BJ (cell line): Measurements from ENCODE around the gene MMP10. TPM values are rescaled to one million over a fixed set of nuclear protein-coding genes. Genes with fewer than 3 reads are reported as not detected.
A peak's percentile ranks its signal among the peaks of the same experiment; 100 is the strongest.

Experiments used
- CTCF ChIA-PET: fragments of 350-600 bp; formaldehyde crosslinking; extraction: SDS; loops from one replicate; lab custom pipeline; 2021; ENCODE audit warnings: antibody characterized with exemption, inconsistent platforms; lab: Yijun Ruan, JAX
- POLR2A ChIA-PET: fragments of 300-600 bp; sonication (Branson Sonifier 250); formaldehyde crosslinking; extraction: SDS; loops from one replicate; lab custom pipeline; 2021; ENCODE audit warnings: antibody characterized with exemption; lab: Charles Lee
- DNase-seq: peaks from one replicate; pipeline ENCODE4 v3.0.0-alpha.2; 2011; ENCODE audit warnings: low read depth
- H3K27me3 ChIP-seq: 2 replicates; pipeline ENCODE4 v1.6.0; 2011; ENCODE audit warnings: low read length; ENCODE audit not compliant: control insufficient read depth, insufficient read depth
- H3K36me3 ChIP-seq: 2 replicates; pipeline ENCODE4 v1.5.1; 2011; ENCODE audit warnings: low read length; ENCODE audit not compliant: control insufficient read depth, insufficient read depth
- H3K4me3 ChIP-seq: 2 replicates; pipeline ENCODE4 v1.5.1; 2011; ENCODE audit warnings: low read depth, mild to moderate bottlenecking, control low read depth, low read length
- CTCF ChIP-seq: IDR thresholded peaks from 2 replicates; pipeline ENCODE4 v1.5.1; 2011; ENCODE audit warnings: low read depth, mild to moderate bottlenecking, control low read depth, inconsistent platforms, low read length, moderate library complexity; ENCODE audit not compliant: insufficient read depth
- polyA plus RNA-seq: library from polyadenylated mRNA; depleted of rRNA; stranded (reverse); fragments of >200 nt; gene quantifications from 2 replicates; pipeline ENCODE4 v1.2.3, GENCODE V29; 2011

The MMP10 gene
- polyA plus RNA-seq, 1 experiment, result 0.16 TPM

GRCh38 chr11:102812188-102812587 lies 31.8 kb upstream of the MMP10 start:
- CTCF ChIA-PET, result interaction anchor here (0.6 to 1.1 kb wide), 4 partner anchors 11 to 584 kb away, joined by 3 read pairs; no protein-coding TSS in a partner anchor
- TF ChIP-seq CTCF, result no peak

GRCh38 chr11:102810950-102811660 lies 30.7 kb upstream of the MMP10 start:
- TF ChIP-seq CTCF, result peak; percentile 70
- H3K27me3 ChIP-seq, result no peaks in the 10 kb centered on the region
- CTCF ChIA-PET, result interaction anchor here (0.7 to 2.6 kb wide), 15 partner anchors 12 to 289 kb away, joined by 3 to 25 read pairs (median 4); partner anchors contain the start of gene MMP1
- DNase-seq, result no peak
- H3K36me3 ChIP-seq, result no peaks in the 10 kb centered on the region
- POLR2A ChIA-PET, result no interaction called here
- H3K4me3 ChIP-seq, result no peak overlapping the region

More at GRCh38 chr11:102812188-102812587, 31.8 kb upstream of the MMP10 start:
- no peaks in the 10 kb centered on the region for H3K27me3 ChIP-seq
- H3K36me3 ChIP-seq, result no peaks in the 10 kb centered on the region
- no peak overlapping the region for H3K4me3 ChIP-seq
- POLR2A ChIA-PET, result no interaction called here
- DNase-seq, result no peak

GRCh38 chr11:102809971-102810370 lies 29.5 kb upstream of the MMP10 start:
- Histone ChIP-seq H3K36me3 (no peaks in the 10 kb centered on the region), H3K27me3 (no peaks in the 10 kb centered on the region), H3K4me3 (no peak overlapping the region)
- no peak for TF ChIP-seq CTCF
- DNase-seq, result no peak
- ChIA-PET POLR2A (no interaction called here), CTCF (interaction anchor here (0.7 to 2.6 kb wide), 15 partner anchors 12 to 290 kb away, joined by 3 to 25 read pairs (median 4); partner anchors contain the start of gene MMP1)

- no peaks in the 10 kb centered on the region for H3K27me3 ChIP-seq
- no peak overlapping the region for H3K4me3 ChIP-seq
- H3K36me3 ChIP-seq, result no peaks in the 10 kb centered on the region
- CTCF ChIA-PET, result interaction anchor here (1.3 kb wide), 1 partner anchor 24 kb away, joined by 5 read pairs; no protein-coding TSS in a partner anchor
- peak; percentile 30 for TF ChIP-seq CTCF
- POLR2A ChIA-PET, result no interaction called here
- DNase-seq, result no peak
Observed at GRCh38 chr11:102807921-102808320, 27.5 kb upstream of the MMP10 start.

- Histone ChIP-seq H3K27me3 (no peaks in the 10 kb centered on the region), H3K4me3 (no peak overlapping the region), H3K36me3 (no peaks in the 10 kb centered on the region)
- DNase-seq, result peak; percentile 22
- ChIA-PET CTCF (interaction anchor here (0.9 to 1.2 kb wide), 2 partner anchors 23 to 73 kb away, joined by 4 read pairs; no protein-coding TSS in a partner anchor), POLR2A (no interaction called here)
- TF ChIP-seq CTCF, result no peak
Observed at GRCh38 chr11:102806296-102806695, 25.9 kb upstream of the MMP10 start.
